Fibroblast of skin of back (primary cell): ENCODE measurements around the gene ZNF79.

Experiments
- DNase-seq: peaks from one replicate; pipeline ENCODE4 v3.0.0-alpha.2; 2013

The ZNF79 gene

DNA sequence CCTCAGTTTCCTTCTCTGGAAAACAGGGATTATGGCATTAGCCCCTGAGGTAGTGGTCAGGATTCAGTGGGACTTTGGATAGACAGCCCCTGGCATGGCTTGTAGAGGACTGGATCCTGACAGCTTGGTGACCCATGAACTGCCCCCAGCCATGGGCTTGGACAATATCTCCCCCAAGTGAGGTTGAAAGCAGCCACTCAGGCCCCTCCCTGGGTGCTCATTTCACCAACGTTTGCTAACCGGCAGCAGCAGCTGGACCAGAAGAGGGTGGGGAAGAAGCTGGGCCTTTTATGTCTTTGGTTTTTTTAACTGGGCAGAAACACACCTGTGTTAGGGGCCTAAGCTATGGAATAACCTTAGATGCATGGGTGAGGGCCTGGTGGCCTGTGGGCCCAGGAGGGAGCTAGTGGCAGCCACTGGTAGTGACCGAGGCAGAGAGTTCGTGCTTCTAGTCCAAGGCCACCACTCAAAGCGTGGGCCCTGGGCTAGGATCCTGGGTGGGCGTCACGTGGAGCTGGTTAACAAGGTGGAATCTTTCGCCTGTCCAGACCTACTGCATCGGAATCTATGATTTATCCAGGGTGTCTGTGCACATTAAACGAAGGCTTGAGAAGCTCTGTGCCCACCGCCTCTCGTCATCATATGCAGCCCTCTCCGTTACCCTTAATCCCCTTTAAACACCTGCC, 25.3 kb upstream of the ZNF79 start:
- no peak for DNase-seq

DNA sequence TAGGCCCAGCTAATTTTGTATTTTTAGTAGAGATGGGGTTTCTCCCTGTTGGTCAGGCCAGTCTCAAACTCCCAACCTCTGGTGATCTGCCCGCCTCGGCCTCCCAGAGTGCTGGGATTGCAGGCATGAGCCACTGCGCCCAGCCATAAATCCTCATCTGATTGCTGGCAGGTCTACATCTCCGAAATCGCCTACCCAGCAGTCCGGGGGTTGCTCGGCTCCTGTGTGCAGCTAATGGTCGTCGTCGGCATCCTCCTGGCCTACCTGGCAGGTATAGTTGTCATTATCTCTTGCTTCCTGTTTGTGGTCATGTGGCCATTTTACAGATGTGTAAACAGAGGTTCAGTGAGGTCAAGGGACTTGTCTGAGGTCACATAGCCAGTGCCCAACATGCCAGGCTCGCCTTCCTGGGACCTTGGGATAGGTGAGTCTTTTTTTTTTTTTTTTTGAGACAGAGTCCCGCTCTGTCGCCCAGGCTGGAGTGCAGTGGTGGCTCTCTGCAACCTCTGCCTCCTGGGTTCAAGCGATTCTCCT, 24.4 kb upstream of the ZNF79 start:
- DNase-seq = no peak

DNA sequence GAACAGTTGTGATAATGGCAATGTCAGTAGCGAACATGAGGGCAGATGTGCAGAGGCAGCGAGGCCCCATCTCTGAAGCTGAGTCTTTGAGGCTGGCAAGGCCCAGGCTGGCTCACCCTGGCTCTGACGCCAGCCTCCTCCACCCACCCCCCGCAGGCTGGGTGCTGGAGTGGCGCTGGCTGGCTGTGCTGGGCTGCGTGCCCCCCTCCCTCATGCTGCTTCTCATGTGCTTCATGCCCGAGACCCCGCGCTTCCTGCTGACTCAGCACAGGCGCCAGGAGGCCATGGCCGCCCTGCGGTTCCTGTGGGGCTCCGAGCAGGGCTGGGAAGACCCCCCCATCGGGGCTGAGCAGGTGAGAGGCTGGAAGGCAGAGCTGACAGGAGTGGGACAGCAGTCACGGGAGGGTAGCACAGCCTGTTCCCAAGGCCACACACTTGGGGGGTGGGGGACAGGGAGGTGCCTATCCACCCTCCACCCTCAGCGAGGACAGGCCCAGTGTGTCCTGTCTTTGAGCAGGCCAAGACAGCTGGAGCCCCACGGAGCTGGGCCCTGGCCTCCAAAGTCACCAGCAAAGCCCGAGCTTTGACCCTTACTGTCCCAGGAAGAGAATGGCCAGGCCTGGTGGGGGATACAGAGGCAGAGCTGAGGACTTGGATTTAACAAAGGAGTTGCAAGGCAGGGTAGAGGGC, 21.6 kb upstream of the ZNF79 start:
- no peak for DNase-seq

DNA sequence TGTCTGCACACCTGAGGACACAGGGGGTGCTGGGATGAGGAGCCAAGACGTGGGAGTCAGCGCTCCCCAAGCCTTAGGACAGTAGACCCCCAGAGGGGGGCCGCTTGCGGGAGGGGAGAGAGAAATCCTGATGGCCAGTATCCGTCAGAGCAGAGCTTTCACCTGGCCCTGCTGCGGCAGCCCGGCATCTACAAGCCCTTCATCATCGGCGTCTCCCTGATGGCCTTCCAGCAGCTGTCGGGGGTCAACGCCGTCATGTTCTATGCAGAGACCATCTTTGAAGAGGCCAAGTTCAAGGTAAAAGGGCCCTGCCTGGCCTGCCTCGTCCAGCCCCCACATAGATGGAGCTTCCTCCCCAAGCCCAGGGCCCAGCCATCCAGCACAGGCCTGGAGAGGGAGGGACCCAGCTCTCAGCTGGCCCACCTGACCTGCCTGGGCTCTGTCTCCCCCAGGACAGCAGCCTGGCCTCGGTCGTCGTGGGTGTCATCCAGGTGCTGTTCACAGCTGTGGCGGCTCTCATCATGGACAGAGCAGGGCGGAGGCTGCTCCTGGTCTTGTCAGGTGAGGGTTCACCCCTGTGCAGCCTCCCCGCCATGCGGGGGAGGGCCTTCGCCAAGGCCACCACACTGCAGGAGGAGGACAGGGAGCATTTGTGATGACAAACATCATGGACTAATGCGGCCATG, 20.5 kb upstream of the ZNF79 start:
- no peak for DNase-seq

DNA sequence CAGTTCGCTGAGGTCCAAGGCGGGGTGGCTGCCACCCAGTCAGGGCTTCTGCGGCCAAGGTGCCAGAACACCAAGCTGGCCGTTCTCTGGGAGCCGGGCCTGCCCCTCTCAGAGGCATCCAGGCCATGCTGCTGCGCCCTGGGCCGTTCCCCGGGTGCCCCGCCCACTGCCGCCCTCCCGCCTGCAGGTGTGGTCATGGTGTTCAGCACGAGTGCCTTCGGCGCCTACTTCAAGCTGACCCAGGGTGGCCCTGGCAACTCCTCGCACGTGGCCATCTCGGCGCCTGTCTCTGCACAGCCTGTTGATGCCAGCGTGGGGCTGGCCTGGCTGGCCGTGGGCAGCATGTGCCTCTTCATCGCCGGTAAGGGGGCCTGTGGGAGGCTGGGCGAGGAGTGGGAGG, 19.6 kb upstream of the ZNF79 start:
- no peak for DNase-seq

DNA sequence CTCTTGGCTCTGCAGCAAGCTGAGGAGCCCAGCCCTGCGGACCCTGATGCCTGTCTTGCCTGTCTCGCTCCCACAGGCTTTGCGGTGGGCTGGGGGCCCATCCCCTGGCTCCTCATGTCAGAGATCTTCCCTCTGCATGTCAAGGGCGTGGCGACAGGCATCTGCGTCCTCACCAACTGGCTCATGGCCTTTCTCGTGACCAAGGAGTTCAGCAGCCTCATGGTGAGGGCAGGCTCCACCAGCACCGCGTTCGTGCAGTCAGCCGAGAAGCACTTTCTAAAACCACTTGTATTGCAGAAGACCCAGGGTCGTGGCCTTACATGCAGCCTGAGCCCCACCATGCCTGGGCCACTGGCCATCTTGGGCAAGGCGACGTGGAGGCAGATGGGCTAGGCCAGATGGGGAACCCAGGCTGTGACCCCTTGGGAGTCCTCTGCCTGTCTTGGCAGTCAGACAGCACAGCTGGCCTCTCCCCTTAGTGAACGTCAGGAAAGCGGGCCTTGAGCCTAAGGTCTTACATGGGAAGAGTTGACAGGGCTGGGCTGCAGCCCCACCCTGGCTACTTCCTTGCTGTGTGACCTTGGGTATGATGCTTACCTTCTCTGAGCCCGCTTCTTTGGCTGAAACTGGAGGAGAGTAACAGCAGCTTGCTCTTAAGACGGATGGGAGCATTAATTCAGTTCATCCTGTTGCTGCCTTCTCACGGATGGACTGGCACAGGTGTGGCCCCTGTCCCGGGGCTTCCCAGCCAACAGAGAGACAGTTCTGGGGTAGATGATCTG, 18.6 kb upstream of the ZNF79 start:
- no peak for DNase-seq

DNA sequence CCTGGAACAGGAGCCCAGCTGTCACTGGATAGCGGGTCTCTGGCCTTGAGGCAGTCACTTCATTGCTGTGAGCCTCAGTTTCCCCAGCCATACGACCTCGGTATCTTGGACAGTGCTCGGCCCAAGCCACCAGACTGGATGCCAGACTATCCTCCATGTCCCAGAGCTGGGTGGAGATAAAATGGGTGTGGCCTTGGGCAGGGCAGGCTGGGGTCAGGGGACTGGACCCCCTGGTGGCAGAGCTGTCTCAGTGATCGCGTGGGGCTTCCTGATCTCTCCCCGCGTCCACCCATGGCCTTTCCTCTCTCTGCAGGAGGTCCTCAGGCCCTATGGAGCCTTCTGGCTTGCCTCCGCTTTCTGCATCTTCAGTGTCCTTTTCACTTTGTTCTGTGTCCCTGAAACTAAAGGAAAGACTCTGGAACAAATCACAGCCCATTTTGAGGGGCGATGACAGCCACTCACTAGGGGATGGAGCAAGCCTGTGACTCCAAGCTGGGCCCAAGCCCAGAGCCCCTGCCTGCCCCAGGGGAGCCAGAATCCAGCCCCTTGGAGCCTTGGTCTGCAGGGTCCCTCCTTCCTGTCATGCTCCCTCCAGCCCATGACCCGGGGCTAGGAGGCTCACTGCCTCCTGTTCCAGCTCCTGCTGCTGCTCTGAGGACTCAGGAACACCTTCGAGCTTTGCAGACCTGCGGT, 17.2 kb upstream of the ZNF79 start:
- DNase-seq = no peak

DNA sequence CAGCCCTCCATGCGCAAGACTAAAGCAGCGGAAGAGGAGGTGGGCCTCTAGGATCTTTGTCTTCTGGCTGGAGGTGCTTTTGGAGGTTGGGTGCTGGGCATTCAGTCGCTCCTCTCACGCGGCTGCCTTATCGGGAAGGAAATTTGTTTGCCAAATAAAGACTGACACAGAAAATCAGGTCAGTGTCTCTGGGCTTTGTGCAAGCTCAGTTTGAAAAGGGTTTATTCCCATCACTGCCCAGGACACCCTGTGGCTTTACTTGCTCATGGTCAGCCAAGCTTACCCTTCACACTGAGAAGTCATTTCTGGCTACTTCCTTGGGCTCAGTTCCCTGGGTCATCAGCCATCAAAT, 16.7 kb upstream of the ZNF79 start:
- DNase-seq = no peak

DNA sequence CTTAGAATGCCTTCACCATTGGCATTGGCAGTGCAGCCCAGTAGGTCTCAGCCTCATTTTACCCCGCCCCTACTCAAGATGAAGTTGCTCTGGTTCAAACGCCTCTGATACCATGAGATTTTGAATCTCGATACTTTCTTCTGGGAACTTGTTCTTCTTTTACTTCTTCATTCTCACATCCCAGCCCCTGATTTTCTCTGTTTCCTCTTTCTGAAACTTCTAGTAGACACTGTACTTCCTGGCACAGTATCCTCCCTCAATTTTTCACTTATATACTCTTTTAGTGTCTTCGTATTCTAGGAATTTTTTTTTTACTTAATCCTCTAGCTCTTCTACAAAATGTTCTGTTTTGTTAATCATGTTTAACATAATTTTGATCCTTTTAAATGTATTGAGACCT, 13.1 kb upstream of the ZNF79 start:
- DNase-seq = no peak

DNA sequence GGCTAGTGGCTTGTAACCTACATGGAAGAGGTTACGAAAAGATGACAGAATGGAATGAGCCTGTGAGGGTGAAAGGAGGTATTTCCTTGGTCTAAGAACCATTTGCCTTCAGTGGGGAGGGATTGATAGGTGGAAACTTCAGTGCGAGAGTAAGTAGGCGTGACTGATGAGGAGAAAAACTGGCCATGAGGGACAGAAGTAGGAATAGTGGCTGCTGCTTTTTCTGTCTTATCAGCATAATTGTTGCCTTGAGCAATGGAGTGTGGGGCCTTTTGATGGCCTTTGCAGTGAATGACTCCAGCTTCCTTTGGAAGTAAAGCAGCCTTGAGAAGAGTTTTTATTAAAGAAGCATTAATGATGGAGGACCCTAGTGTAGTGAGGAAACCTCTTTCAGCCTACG, 9.0 kb upstream of the ZNF79 start:
- DNase-seq = no peak

DNA sequence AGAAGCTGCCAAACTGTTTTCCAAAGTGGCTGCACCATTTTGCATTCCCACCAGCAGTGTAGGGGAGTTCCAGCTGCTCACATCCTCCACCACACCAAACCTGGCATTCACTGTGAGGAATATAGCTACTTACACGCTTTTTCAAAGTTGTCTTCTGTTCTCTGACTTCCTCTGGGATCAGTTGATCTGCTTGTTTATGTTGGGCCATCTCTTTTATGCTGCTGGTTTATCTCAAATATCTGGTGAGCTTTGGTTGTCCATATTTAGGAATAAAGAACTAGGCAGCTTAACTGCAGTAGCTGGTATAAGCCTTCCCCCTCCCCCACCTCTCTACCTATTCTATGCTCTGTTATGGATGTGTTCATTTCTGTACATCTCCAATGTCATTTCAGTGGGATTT, 8.5 kb upstream of the ZNF79 start:
- DNase-seq = no peak

DNA sequence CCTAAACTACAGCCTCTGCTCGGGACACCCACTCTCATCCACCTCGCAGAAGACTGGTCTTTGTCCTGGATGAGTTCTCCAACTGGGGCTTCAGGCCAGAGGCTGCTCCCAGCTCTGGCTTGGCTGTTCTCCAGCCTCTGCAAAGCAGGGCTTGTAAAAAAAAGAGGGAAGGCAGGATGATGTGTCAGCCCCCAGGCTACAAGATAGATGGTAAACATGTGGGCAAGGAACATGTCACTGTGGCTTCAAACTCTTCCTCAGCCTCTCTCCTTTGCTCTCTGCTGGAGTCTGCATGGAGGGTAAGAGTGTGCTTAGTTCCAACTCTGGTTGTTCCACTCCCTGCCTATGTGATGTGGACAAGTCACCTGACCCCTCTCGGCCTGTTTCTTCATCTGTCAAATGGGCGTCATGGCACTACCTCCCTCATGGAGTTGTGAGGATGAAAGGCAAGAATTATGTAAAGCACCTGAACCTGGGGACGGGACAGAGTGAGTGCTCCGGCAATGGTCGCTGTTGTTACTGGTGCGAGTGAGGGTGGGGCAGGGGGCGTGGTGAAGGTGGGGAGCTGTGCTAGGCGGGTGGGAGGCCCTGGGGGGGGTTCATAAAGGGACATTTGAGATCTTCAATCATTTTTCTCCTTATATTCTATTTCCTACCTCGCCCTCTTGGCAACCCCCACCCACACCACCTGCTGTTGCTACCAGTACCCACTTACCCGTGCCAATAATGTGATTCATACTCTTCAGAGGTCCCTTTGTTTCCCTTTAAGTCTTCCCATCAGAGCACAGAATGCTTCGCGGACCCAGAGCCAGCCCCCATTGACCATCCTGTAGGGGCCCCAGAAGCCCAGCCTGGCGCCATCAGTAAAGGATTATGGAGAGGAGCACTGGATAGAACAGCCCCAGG, 6.8 kb upstream of the ZNF79 start:
- peak; percentile 45 for DNase-seq

DNA sequence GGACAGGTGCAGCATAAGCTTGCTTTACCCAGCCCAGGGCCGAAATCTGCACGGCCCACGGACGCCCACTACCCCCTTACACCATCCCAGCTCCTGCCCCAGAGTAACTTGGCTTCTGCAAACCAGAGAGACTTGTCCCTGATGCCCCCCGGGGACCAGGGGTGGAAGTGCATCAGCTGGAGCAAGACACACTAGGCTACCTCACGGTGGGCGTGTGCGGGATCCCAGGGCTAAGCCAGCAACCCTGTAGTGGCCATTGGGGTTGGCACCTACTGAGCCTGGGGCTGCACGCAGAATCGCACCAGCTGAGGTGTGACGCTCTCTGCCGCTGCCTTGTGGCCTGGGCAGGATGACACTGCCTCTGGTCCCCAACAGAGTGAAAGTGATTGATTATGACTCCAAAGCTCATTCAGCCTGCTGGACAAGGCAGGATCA, 6.1 kb upstream of the ZNF79 start:
- DNase-seq = no peak

DNA sequence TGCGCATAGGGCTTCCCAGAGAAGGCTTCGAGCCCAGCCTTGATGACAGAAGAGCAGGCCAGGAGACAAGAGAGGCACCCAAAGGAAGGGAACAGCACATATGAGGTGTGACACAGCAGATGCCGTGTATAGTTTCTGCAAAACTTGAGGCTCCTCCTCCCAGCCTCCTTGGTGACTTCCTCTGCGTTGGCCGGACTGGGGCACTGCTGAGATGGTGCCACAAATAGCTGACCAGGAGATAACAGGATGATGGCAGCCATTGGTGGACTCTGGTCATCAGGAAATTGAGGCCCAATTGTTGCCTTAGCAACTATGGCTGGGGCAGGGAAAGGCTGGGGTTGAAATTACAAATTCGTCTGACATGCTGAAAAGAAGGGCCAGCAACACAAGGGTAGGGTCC, 4.8 kb upstream of the ZNF79 start:
- no peak for DNase-seq

DNA sequence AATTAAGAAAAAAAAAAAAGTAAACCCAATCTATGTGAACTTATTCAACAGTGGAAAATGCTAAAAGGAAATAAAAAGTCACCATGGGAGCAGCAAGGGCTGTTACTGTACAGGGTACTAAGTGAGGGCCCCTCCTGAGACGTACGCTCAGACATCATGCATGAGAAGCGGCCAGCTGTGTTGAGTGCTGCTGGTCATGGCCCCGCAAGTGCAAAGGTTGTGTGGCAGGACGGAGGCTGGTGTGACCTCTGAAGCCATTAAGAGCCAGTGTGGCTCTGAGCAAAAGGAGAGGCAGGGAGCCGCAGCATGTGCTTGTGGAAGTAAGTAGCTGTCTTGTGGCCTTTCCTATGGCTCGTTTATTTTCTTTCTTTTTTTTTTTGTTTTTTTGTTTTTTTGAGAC, 3.1 kb upstream of the ZNF79 start:
- no peak for DNase-seq

DNA sequence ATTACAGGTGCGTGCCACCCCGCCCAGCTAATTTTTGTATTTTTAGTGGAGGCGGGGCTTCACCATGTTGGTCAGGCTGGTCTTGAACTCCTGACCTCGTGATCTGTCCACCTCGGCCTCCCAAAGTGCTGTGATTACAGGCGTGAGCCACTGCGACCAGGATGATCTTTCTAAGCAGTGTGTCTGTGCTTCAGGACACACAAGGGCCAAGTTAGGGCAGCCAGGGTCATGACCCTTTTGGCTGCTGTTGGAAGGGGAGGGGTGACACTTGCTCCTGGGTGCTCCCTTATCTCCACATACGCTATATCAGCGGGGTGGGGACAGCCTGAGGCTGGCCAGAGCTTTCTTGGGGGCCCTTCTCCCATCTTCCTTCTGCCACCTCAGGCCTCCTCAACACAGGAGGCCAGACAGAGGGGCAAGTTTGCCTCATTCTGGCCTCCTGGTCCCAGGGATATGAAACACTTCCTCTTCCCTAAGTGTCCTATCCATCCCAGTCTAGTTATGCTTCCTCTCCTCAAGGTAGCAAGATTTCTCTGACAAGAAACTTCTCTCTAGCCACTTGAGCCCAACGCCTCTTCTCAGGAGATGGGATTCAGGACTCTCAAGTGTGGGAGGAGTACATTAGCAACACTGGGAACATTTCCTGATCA, 1.9 kb upstream of the ZNF79 start:
- DNase-seq = no peak

DNA sequence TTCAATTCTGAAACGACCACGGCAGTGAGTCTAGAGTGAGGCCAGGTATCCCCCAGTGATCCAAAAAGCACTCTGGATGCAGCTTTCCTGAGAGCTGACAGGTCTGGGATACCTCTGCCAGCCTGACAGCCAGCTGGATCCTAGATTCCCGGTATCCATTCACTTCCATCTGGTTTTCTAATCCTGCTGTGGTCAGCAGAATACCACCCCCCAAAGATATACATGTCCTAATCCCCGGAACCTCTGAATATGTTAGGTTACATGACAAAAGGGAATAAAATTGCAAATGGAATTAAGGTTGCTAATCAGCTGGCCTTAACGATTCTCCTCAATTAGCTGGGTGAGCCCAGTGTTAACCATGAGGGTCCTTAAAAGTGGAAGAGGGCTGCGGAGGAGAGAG, 1.4 kb upstream of the ZNF79 start:
- DNase-seq = no peak

DNA sequence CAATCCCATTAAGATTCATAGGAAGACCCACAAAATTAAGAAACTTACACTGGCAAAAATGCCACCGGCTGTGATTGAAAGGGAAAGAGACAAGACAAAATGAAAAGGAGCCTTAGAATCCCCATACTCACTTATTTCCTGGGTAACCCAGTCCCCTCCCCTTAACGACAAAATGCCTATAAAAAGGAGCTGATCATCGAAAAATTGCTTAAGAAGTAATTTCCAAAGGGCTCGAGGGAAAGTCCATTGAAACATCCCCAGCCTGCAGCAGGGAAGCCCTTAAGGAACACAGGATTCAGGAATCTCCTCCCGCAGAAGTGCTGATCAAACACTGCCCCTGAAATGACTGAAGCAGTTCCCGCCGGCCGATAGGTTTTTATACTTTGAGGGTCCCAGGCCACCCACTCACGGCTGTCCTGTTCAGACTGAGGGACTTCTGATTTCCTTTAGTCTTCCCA, 677 bp upstream of the ZNF79 start:
- DNase-seq = no peak

DNA sequence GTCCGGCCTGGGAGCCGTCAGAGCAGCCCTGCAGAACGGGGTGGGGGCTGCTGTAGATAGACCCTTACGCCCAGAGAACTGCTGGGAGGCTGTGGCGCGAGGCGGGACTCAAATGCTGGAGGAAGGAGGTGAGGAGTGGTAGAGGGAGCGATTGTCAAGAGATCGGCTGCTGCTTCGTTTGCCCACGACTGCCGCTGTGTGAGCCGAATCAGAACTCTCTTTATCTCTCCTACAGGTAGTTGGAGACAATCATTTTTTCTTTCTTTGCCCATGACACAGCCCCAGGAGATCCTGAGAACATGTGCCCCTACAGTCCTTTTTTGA, 456 bp downstream of the ZNF79 start:
- no peak for DNase-seq

DNA sequence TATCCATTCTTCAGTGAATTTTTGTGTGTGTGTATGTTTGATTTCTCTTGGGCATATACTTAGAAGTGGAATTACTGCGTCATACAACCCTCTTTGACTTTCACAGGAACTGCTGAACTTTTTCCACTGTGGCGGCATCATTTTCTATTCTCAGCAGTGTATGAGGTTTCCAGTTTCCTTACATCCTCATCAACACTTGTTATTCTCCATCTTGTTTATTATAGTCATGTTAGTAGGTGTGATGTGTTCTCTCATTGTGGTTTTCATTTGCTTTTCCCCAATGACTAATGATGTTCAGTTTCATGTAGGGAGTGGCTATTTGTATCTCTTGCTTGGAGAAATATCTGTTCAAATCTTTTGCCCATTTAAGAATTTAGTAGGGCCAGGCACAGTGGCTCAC, 2.6 kb downstream of the ZNF79 start:
- no peak for DNase-seq

DNA sequence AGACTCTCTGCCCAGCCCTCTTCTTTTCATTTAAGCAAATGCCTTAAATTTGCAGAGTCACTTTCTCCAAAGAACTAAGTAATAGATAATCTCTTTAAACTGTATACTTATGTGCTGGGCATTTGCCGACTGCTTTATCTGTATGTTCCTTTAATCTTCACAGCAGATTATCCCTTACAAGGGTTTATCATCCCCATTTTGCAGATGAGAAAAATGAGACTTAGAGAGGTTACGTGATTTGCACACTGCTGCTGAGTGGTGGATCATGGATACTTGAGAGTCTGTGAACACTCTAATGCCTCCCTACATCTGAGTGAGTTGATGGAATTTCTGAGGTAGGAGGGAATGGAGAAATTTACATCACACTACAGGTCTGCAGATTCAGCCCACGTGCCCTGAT, 4.2 kb downstream of the ZNF79 start:
- DNase-seq = no peak
